ENCODE results near the gene CARD10. TPM values are rescaled to one million over a fixed set of nuclear protein-coding genes. Genes with fewer than 3 reads are reported as not detected.

CARD10 gene
- polyA plus RNA-seq, 1 of the 3 experiments (the other 2 are of a cell fraction), result 14.5 TPM

DNA sequence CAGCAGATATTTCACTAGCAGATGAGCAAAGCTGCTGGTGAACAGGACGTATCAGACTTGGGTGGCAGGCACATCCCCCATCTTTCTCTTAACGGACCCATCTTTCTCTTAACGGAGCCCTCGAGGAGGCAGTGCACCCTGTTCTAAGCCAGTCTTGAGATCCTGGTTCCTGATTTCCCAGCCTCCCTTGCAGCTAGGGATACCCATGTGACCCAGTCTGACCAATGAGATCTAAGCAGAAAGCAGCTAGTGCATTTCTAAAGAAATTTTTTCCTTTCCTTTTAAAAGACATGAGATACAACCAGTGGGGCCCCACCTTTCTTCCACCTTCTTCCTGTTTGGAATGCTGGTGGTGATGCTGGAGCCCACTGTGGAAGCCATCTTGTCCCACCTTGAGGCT is 78.3 kb downstream of the CARD10 start:
- TF ChIP-seq SMC3 (IDR thresholded peaks at IDR 0.05; ENCODE audit: low read depth, low read length) (no peak), YY1 (IDR thresholded peaks at IDR 0.05; ENCODE audit: low read depth) (no peak), RFX5 (IDR thresholded peaks at IDR 0.05; ENCODE audit: low read length) (no peak), GATA2 (CRISPR knock-in tag; IDR thresholded peaks at IDR 0.05) (no peak), ELF1 (IDR thresholded peaks at IDR 0.05) (no peak), TCF12 (IDR thresholded peaks at IDR 0.05) (no peak), FOXJ3 (CRISPR knock-in tag; IDR thresholded peaks at IDR 0.05) (no peak), SIN3A (IDR thresholded peaks at IDR 0.05; ENCODE audit: borderline replicate concordance, low read depth, low read length) (no peak), EZH2phosphoT487 (IDR thresholded peaks at IDR 0.05; ENCODE audit: borderline replicate concordance, low read depth) (no peak), MEF2A (IDR thresholded peaks at IDR 0.05; ENCODE audit: borderline replicate concordance, low read depth) (no peak), EP300 (IDR thresholded peaks at IDR 0.05; ENCODE audit: borderline replicate concordance in 1 of 2, low read depth in 1 of 2, low read length in 1 of 2) (no peak), RAD21 (IDR thresholded peaks at IDR 0.05; ENCODE audit: low read length) (no peak), RXRA (IDR thresholded peaks at IDR 0.05; ENCODE audit: borderline replicate concordance, low read depth) (no peak), JUND (IDR thresholded peaks at IDR 0.05) (no peak), FOSL2 (IDR thresholded peaks at IDR 0.05; ENCODE audit: borderline replicate concordance, low read depth) (no peak), POLR2AphosphoS5 (IDR thresholded peaks at IDR 0.05; ENCODE audit: low read depth, low read length) (no peak), NFIC (IDR thresholded peaks at IDR 0.05; ENCODE audit: borderline replicate concordance) (no peak), TEAD4 (IDR thresholded peaks at IDR 0.05; ENCODE audit: borderline replicate concordance, insufficient read depth) (no peak)
- TF ChIP-seq, protein P1, sequence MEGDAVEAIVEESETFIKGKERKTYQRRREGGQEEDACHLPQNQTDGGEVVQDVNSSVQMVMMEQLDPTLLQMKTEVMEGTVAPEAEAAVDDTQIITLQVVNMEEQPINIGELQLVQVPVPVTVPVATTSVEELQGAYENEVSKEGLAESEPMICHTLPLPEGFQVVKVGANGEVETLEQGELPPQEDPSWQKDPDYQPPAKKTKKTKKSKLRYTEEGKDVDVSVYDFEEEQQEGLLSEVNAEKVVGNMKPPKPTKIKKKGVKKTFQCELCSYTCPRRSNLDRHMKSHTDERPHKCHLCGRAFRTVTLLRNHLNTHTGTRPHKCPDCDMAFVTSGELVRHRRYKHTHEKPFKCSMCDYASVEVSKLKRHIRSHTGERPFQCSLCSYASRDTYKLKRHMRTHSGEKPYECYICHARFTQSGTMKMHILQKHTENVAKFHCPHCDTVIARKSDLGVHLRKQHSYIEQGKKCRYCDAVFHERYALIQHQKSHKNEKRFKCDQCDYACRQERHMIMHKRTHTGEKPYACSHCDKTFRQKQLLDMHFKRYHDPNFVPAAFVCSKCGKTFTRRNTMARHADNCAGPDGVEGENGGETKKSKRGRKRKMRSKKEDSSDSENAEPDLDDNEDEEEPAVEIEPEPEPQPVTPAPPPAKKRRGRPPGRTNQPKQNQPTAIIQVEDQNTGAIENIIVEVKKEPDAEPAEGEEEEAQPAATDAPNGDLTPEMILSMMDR (IDR thresholded peaks at IDR 0.05), result no peak
- 65% methylated on average over 4 of the region's 4 CpGs for WGBS (ENCODE audit: low lambda C conversion rate)
- CTCF ChIA-PET, result interaction anchor here (1.2 to 7.6 kb wide), 5 partner anchors 13 to 180 kb away, joined by 3 to 57 read pairs (median 23); partner anchors contain the start of gene ELFN2

More for the DNA sequence above, 78.3 kb downstream of the CARD10 start:
- no peaks in the 10 kb centered on the region for H3K79me2 ChIP-seq (ENCODE audit: insufficient read depth)
- POLR2A ChIA-PET, result no interaction called here
- H3K9me2 ChIP-seq, result no peaks in the 10 kb centered on the region
- no peak overlapping the region for H3K4me2 ChIP-seq
- no peaks in the 10 kb centered on the region for H3K27me3 ChIP-seq (ENCODE audit: insufficient read depth)
- H2AFZ ChIP-seq (ENCODE audit: low read depth), result no peak overlapping the region
- DNase-seq, result no peak
- no peak overlapping the region for H3K9ac ChIP-seq
- no peak overlapping the region for H3K4me3 ChIP-seq (ENCODE audit: low read depth in 2 of 2, low read length in 1 of 2)
- H3K4me1 ChIP-seq (ENCODE audit: control insufficient read depth in 1 of 2, insufficient read depth in 2 of 2, low read depth in 1 of 2, low read length in 1 of 2), result no peaks in the 10 kb centered on the region
- no peaks in the 10 kb centered on the region for H3K36me3 ChIP-seq (replicated peaks in 1 of 2; ENCODE audit: control insufficient read depth in 1 of 2, insufficient read depth in 2 of 2, low read length in 1 of 2)
- H3K27ac ChIP-seq (ENCODE audit: low read depth in 2 of 2, low read length in 1 of 2), result no peak overlapping the region
- no peaks in the 10 kb centered on the region for H4K20me1 ChIP-seq (ENCODE audit: insufficient read depth)
- no peaks in the 10 kb centered on the region for H3K9me3 ChIP-seq
- no peaks in the 10 kb centered on the region for H3F3A ChIP-seq (replicated peaks; ENCODE audit: insufficient read depth)

Other genes starting within 250 kb of the CARD10 start
- 0.03 and 0.07 TPM in 2 replicates for gene CYTH4, start 236.9 kb downstream of the CARD10 start, polyA plus RNA-seq (2012; rRNA removed)
- gene ELFN2, start 91.9 kb downstream of the CARD10 start, polyA plus RNA-seq (2012; rRNA removed), result 2.4 and 2.8 TPM in 2 replicates
- gene MFNG, start 33.0 kb downstream of the CARD10 start, polyA plus RNA-seq (2012; rRNA removed), result 0.18 and 0.34 TPM in 2 replicates
- gene CDC42EP1, start 41.1 kb upstream of the CARD10 start, polyA plus RNA-seq (2012; rRNA removed), result 11.5 and 24.9 TPM in 2 replicates
- gene LGALS2, start 60.7 kb upstream of the CARD10 start, polyA plus RNA-seq (2012; rRNA removed), result not detected in 2 replicates
- gene GGA1, start 89.4 kb upstream of the CARD10 start, polyA plus RNA-seq (2012; rRNA removed), result 81.1 and 99.4 TPM in 2 replicates
- 8.6 and 8.9 TPM in 2 replicates for gene SH3BP1, start 120.3 kb upstream of the CARD10 start, polyA plus RNA-seq (2012; rRNA removed)
- gene PDXP, start 139.3 kb upstream of the CARD10 start, polyA plus RNA-seq (2012; rRNA removed), result 22.5 and 24.5 TPM in 2 replicates
- gene LGALS1, start 156.2 kb upstream of the CARD10 start, polyA plus RNA-seq (2012; rRNA removed), result 9,680 and 12,045 TPM in 2 replicates
- gene NOL12, start 166.9 kb upstream of the CARD10 start, polyA plus RNA-seq (2012; rRNA removed), result 48.2 and 52.2 TPM in 2 replicates
- 43.6 and 47.3 TPM in 2 replicates for gene TRIOBP, start 177.6 kb upstream of the CARD10 start, polyA plus RNA-seq (2012; rRNA removed)

Data from SK-N-SH (cell line).